K562 (cell line): ENCODE data around the gene ATP8B2. TPM values are rescaled to one million over a fixed set of nuclear protein-coding genes. Genes with fewer than 3 reads are reported as not detected.

Experiments used
- CTBP1 ChIP-seq: fragments of 450-650 bp; IDR thresholded peaks from 2 replicates; pipeline ENCODE4 v1.6.1; 2016; ENCODE audit warnings: borderline replicate concordance
- FOXA1 ChIP-seq: fragments of 450-650 bp; IDR thresholded peaks from 2 replicates; pipeline ENCODE4 v1.6.1; 2016; ENCODE audit warnings: mild to moderate bottlenecking, borderline replicate concordance
- KDM5B ChIP-seq: fragments of 200-600 bp; sonication (generic); IDR thresholded peaks from 2 replicates; pipeline ENCODE4 v1.6.1; 2012; ENCODE audit warnings: low read depth, mild to moderate bottlenecking, moderate library complexity, low read length, control low read depth, inconsistent platforms; ENCODE audit not compliant: insufficient replicate concordance
- KLF10 ChIP-seq: fragments of 250-450 bp; sonication (Bioruptor Pico); IDR thresholded peaks from 2 replicates; pipeline ENCODE4 v1.6.1; 2021; ENCODE audit warnings: matching md5 sums
- NR2C1 ChIP-seq, 2 experiments: fragments of 450-650 bp; IDR thresholded peaks; 2 replicates each; pipeline ENCODE4 v1.6.1; 2017; ENCODE audit warnings: mild to moderate bottlenecking in 2 of 2, antibody characterized with exemption in 1 of 2, inconsistent platforms in 1 of 2, missing compliant biosample characterization in 1 of 2, missing genetic modification characterization in 1 of 2
- SRSF7 ChIP-seq: fragments of 200-400 bp; formaldehyde crosslinking; optimal IDR thresholded peaks from 2 replicates; pipeline ENCODE3; 2017; ENCODE audit warnings: mild to moderate bottlenecking, low read depth, low read length
- TSHZ1 ChIP-seq: fragments of 250-450 bp; sonication (Bioruptor Pico); IDR thresholded peaks from 2 replicates; pipeline ENCODE4 v1.4.0; 2020; ENCODE audit warnings: mild to moderate bottlenecking, moderate library complexity
- UBTF ChIP-seq, 2 experiments: IDR thresholded peaks; 2 replicates each; pipeline ENCODE4 v1.6.1; 2012; ENCODE audit warnings: improper control_type of control experiment in 2 of 2, low read depth in 2 of 2, low read length in 2 of 2, borderline replicate concordance in 1 of 2
- ZBTB11 ChIP-seq, 3 experiments: fragments of 200-800 bp in 1 of 3; fragments of 250-450 bp in 1 of 3; fragments of 450-650 bp in 1 of 3; sonication (Bioruptor Pico) in 1 of 3; sonication (Bioruptor generic) in 1 of 3; formaldehyde crosslinking in 1 of 3; IDR thresholded peaks; 2 replicates each; pipeline versions ENCODE4 v1.6.1 to v1.8.0; 2016 to 2022; ENCODE audit warnings: mild to moderate bottlenecking in 2 of 3, missing genetic modification characterization in 2 of 3, missing compliant biosample characterization in 1 of 3, moderate library complexity in 1 of 3
- ZBTB5 ChIP-seq: fragments of 450-650 bp; IDR thresholded peaks from 2 replicates; pipeline ENCODE4 v1.6.1; 2017; ENCODE audit warnings: antibody characterized with exemption
- ZNF76 ChIP-seq: fragments of 250-450 bp; sonication (Bioruptor Pico); IDR thresholded peaks from 2 replicates; pipeline ENCODE4 v1.4.0; 2020; ENCODE audit warnings: mild to moderate bottlenecking, moderate library complexity, borderline replicate concordance
- polyA plus RNA-seq, 8 experiments: library from polyadenylated mRNA; depleted of rRNA in 4 of 8; stranded (reverse) in 5 of 8; unstranded in 3 of 8; fragments of >200 nt; fragmentation: Nextera tagmentation in 2 of 8; fragmentation: Illumina TruSeq in 1 of 8; extraction: Ambion mirVana in 2 of 8; extraction: Trizol in 1 of 8; gene quantifications; 2 replicates each; pipeline versions ENCODE4 v1.2.1 to v1.2.3, GENCODE V29; 2011 to 2014; ENCODE audit warnings: inconsistent platforms in 1 of 8, missing spikeins in 1 of 8
- total RNA-seq, 7 experiments: library from RNA; depleted of rRNA in 6 of 7; stranded (reverse); fragments of >200 nt in 6 of 7; fragmentation: Illumina TruSeq in 2 of 7; extraction: Trizol in 2 of 7; gene quantifications; 2 replicates each; pipeline versions ENCODE4 v1.2.1 to v1.2.3, GENCODE V29; 2011 to 2021; ENCODE audit warnings: low replicate concordance in 1 of 7

ATP8B2 gene
- total and polyA plus RNA-seq, 9 of the 15 experiments (the other 6 are each of a cell fraction or from before 2014, with no cell fraction given), result 0.27 to 33.2 (median 18.4) TPM

GRCh38 chr1:154325583-154326545 lies 539 bp downstream of the ATP8B2 start (continued):
- TF ChIP-seq CTBP1, result peak; percentile 74
- peak in 1 of 3 experiments; percentile 47; a peak in 1 of 6 replicates for TF ChIP-seq ZBTB11 (CRISPR knock-in tag; IDR thresholded peaks at IDR 0.05)
- no peak for TF ChIP-seq ZBTB5
- TF ChIP-seq ZNF76 (CRISPR knock-in tag), result no peak
- TF ChIP-seq FOXA1, result no peak
- no peak for TF ChIP-seq KLF10 (CRISPR knock-in tag)
- TF ChIP-seq KDM5B, result peak; percentile 39
- TF ChIP-seq TSHZ1 (CRISPR knock-in tag), result no peak
- TF ChIP-seq NR2C1 (IDR thresholded peaks at IDR 0.05), result no peak
- no peak for TF ChIP-seq NR2C1 (tag; IDR thresholded peaks at IDR 0.05)
- no peak for TF ChIP-seq SRSF7
- peak in 1 of 2 experiments; percentile 83; a peak in 1 of 4 replicates for TF ChIP-seq UBTF (IDR thresholded peaks at IDR 0.05; ENCODE audit: borderline replicate concordance in 1 of 2, low read depth in 2 of 2, low read length in 2 of 2)
